Astrocyte (in vitro differentiated cells and primary cell): ENCODE measurements around the gene CD44. TPM values are rescaled to one million over a fixed set of nuclear protein-coding genes. Genes with fewer than 3 reads are reported as not detected.

ENCODE experiments used
- DNase-seq: peaks from one replicate; pipeline ENCODE4 v3.0.0-alpha.2; 2010; ENCODE audit warnings: low read depth
- FAIRE-seq: peaks from 2 replicates; lab custom pipeline; 2011; peaks lifted over from hg19 to GRCh38; lab: Jason Lieb, UNC
- H2AFZ ChIP-seq: 2 replicates; pipeline ENCODE4 v1.6.0; 2012; ENCODE audit warnings: low read depth, low read length, inconsistent platforms
- H3K27ac ChIP-seq: 2 replicates; pipeline ENCODE4 v1.5.1; 2011; ENCODE audit warnings: low read depth, low read length, inconsistent platforms
- H3K27me3 ChIP-seq: 2 replicates; pipeline ENCODE4 v1.6.0; 2011; ENCODE audit warnings: low read length, inconsistent platforms; ENCODE audit not compliant: insufficient read depth
- H3K36me3 ChIP-seq: 2 replicates; pipeline ENCODE4 v1.5.1; 2011; ENCODE audit warnings: low read length, inconsistent platforms; ENCODE audit not compliant: insufficient read depth
- H3K4me1 ChIP-seq: 2 replicates; pipeline ENCODE4 v1.5.1; 2011; ENCODE audit warnings: low read length, inconsistent platforms; ENCODE audit not compliant: insufficient read depth
- H3K4me2 ChIP-seq: 2 replicates; pipeline ENCODE4 v1.6.0; 2012; ENCODE audit warnings: low read length, inconsistent platforms
- H3K4me3 ChIP-seq: 2 replicates; pipeline ENCODE4 v1.5.1; 2011; ENCODE audit warnings: low read depth, mild to moderate bottlenecking, low read length, inconsistent platforms; ENCODE audit not compliant: insufficient read depth
- H3K79me2 ChIP-seq: 2 replicates; pipeline ENCODE4 v1.6.0; 2012; ENCODE audit warnings: mild to moderate bottlenecking, low read length, inconsistent platforms; ENCODE audit not compliant: insufficient read depth
- H3K9ac ChIP-seq: 2 replicates; pipeline ENCODE4 v1.6.0; 2012; ENCODE audit warnings: mild to moderate bottlenecking, low read length, inconsistent platforms
- H3K9me3 ChIP-seq: 2 replicates; pipeline ENCODE4 v1.5.1; 2012; ENCODE audit warnings: low read depth, mild to moderate bottlenecking, low read length, inconsistent platforms; ENCODE audit not compliant: insufficient read depth
- H4K20me1 ChIP-seq: 2 replicates; pipeline ENCODE4 v1.6.0; 2012; ENCODE audit warnings: low read length, inconsistent platforms; ENCODE audit not compliant: insufficient read depth
- H3K27ac Mint-ChIP-seq: one replicate; pipeline ENCODE4 v1.8.0; 2021; ENCODE audit warnings: mild to moderate bottlenecking, mixed read lengths; ENCODE audit not compliant: unreplicated experiment
- H3K27me3 Mint-ChIP-seq: one replicate; pipeline ENCODE4 v1.8.0; 2021; ENCODE audit warnings: low read depth, mixed read lengths; ENCODE audit not compliant: unreplicated experiment
- H3K36me3 Mint-ChIP-seq: one replicate; pipeline ENCODE4 v1.8.0; 2021; ENCODE audit warnings: low read depth, mixed read lengths; ENCODE audit not compliant: unreplicated experiment
- H3K4me1 Mint-ChIP-seq: one replicate; pipeline ENCODE4 v1.8.0; 2021; ENCODE audit warnings: low read depth, mixed read lengths; ENCODE audit not compliant: unreplicated experiment
- H3K4me3 Mint-ChIP-seq: one replicate; pipeline ENCODE4 v1.8.0; 2021; ENCODE audit warnings: mild to moderate bottlenecking, moderate library complexity, mixed read lengths; ENCODE audit not compliant: unreplicated experiment
- H3K9me3 Mint-ChIP-seq: one replicate; pipeline ENCODE4 v1.8.0; 2021; ENCODE audit warnings: mild to moderate bottlenecking, mixed read lengths; ENCODE audit not compliant: unreplicated experiment
- CTCF ChIP-seq: IDR thresholded peaks from 2 replicates; pipeline ENCODE4 v1.5.1; 2011; ENCODE audit warnings: low read depth, mild to moderate bottlenecking, inconsistent platforms, low read length, moderate library complexity; ENCODE audit not compliant: insufficient read depth
- EZH2 ChIP-seq: IDR thresholded peaks from 2 replicates; pipeline ENCODE4 v1.6.1; 2012; ENCODE audit warnings: mild to moderate bottlenecking, low read length, inconsistent platforms; ENCODE audit not compliant: insufficient read depth
- total RNA-seq: library from RNA; stranded (reverse); gene quantifications from 2 replicates; pipeline ENCODE4 v1.2.1, GENCODE V29; 2021

Gene CD44
- total RNA-seq, 1 donor from 2014 or later, result 154 TPM

DNA sequence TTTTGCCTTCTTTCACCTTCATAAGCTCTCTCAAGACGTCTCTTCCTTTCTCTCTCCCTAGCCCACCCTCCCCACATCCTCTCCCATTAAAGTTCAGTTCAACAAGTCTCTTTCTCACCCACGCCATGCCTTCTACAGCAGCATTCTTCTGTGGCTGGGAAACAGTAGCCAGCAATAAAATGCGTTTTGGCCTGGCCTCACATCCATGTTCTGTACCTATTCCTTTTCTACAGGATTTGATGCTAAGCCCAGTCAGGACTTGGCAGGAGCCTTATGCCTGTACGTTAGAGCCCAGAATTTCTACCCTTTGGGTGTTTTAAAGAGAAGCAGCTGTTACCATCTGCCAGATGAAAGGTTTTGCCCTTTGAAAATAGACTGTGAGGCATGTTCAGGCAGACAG is 7.1 kb upstream of the CD44 start:
- FAIRE-seq (no peak), DNase-seq (no peak)
- H3K27me3 Mint-ChIP-seq, result peaks cover 20% of the 10 kb centered on the region
- Histone ChIP-seq H3K4me1 (no peaks in the 10 kb centered on the region), H2AFZ (no peak overlapping the region), H4K20me1 (no peaks in the 10 kb centered on the region), H3K79me2 (no peaks in the 10 kb centered on the region), H3K36me3 (no peaks in the 10 kb centered on the region), H3K4me3 (no peak overlapping the region), H3K9ac (no peak overlapping the region), H3K9me3 (no peaks in the 10 kb centered on the region), H3K27me3 (no peaks in the 10 kb centered on the region), H3K27ac (no peak overlapping the region), H3K4me2 (no peak overlapping the region)
- TF ChIP-seq EZH2, result no peak
- TF ChIP-seq CTCF, result no peak
- H3K4me1 Mint-ChIP-seq, result peaks cover 1% of the 10 kb centered on the region
- no peak overlapping the region for H3K27ac Mint-ChIP-seq
- no peaks in the 10 kb centered on the region for H3K9me3 Mint-ChIP-seq
- no peak overlapping the region for H3K4me3 Mint-ChIP-seq
- H3K36me3 Mint-ChIP-seq, result no peaks in the 10 kb centered on the region

DNA sequence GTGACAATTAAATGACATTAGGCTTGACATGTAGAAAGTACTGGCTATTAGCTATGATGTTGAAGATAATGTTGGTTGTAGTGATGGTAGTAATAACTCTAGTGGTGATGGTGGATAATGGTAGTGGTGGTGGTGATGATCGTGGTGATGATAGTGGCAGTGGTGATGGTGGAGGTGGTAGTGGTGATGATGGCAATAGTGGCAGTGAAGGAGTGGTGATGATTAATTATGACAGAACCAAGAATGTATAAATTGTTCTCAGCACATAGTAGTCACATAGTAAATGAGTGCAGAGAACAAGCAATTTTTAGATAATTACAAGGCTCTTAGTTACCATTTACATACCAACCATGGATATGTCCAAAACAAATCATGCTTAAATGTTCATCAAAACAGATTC is 5.3 kb upstream of the CD44 start:
- Mint-ChIP-seq H3K4me1 (peaks cover 1% of the 10 kb centered on the region), H3K36me3 (no peaks in the 10 kb centered on the region), H3K4me3 (no peak overlapping the region), H3K9me3 (no peaks in the 10 kb centered on the region), H3K27me3 (peaks cover 26% of the 10 kb centered on the region), H3K27ac (no peak overlapping the region)
- no peaks in the 10 kb centered on the region for H3K27me3 ChIP-seq
- no peak for DNase-seq
- TF ChIP-seq CTCF (no peak), EZH2 (no peak)
- peaks cover 5% of the 10 kb centered on the region for H3K4me1 ChIP-seq
- no peak overlapping the region for H3K4me3 ChIP-seq
- no peaks in the 10 kb centered on the region for H4K20me1 ChIP-seq
- H3K9me3 ChIP-seq, result no peaks in the 10 kb centered on the region
- no peak overlapping the region for H3K9ac ChIP-seq
- FAIRE-seq, result no peak
- peaks cover 5% of the 10 kb centered on the region for H3K79me2 ChIP-seq
- H3K27ac ChIP-seq, result no peak overlapping the region
- H3K4me2 ChIP-seq, result no peak overlapping the region
- H3K36me3 ChIP-seq, result no peaks in the 10 kb centered on the region
- H2AFZ ChIP-seq, result no peak overlapping the region

- Histone ChIP-seq H3K36me3 (no peaks in the 10 kb centered on the region), H3K9ac (no peak overlapping the region), H3K79me2 (peaks cover 14% of the 10 kb centered on the region), H3K27ac (no peak overlapping the region), H3K9me3 (no peaks in the 10 kb centered on the region), H4K20me1 (peaks cover 4% of the 10 kb centered on the region), H2AFZ (no peak overlapping the region), H3K27me3 (no peaks in the 10 kb centered on the region), H3K4me3 (no peak overlapping the region), H3K4me1 (peaks cover 7% of the 10 kb centered on the region), H3K4me2 (no peak overlapping the region)
- FAIRE-seq, result peak; percentile 65
- DNase-seq, result no peak
- Mint-ChIP-seq H3K27me3 (peaks cover 26% of the 10 kb centered on the region), H3K4me1 (peaks cover 1% of the 10 kb centered on the region), H3K4me3 (no peak overlapping the region), H3K27ac (no peak overlapping the region), H3K9me3 (no peaks in the 10 kb centered on the region), H3K36me3 (no peaks in the 10 kb centered on the region)
- TF ChIP-seq EZH2 (no peak), CTCF (no peak)
These were observed 4.4 kb upstream of the CD44 start for GRCh38 chr11:35134403-35135148.
